ENCODE measurements around the gene NELFA.

GRCh38 chr4:1938027-1938426 lies 70.7 kb downstream of the NELFA start:
- TF ChIP-seq, protein P1, sequence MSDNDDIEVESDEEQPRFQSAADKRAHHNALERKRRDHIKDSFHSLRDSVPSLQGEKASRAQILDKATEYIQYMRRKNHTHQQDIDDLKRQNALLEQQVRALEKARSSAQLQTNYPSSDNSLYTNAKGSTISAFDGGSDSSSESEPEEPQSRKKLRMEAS (IDR thresholded peaks at IDR 0.05): no peak
- TF ChIP-seq EZH2phosphoT487 (IDR thresholded peaks at IDR 0.05; ENCODE audit: borderline replicate concordance) (no peak), CTCF (IDR thresholded peaks at IDR 0.05 in 2 of 3, conservative IDR thresholded peaks at IDR 0.05 in 1 of 3; ENCODE audit: borderline replicate concordance in 1 of 3, insufficient read depth in 1 of 3, low read depth in 2 of 3, low read length in 2 of 3) (no peak), SIN3A (IDR thresholded peaks at IDR 0.05; ENCODE audit: low read depth) (no peak), CBX3 (IDR thresholded peaks at IDR 0.05; ENCODE audit: low read depth) (no peak), YY1 (IDR thresholded peaks at IDR 0.05; ENCODE audit: extremely low read depth, insufficient replicate concordance, low read depth, low read length) (no peak), TCF7L2 (IDR thresholded peaks at IDR 0.05; ENCODE audit: borderline replicate concordance, extremely low read depth, insufficient read depth, insufficient read length) (no peak), EZH2 (IDR thresholded peaks at IDR 0.05) (no peak), POLR2A (IDR thresholded peaks at IDR 0.05; ENCODE audit: borderline replicate concordance, extremely low read depth, insufficient read depth, insufficient read length) (no peak), CEBPB (IDR thresholded peaks at IDR 0.05; ENCODE audit: low read depth) (no peak)

All from HCT116 (cell line).